ENCODE data around the gene AKR7A3.

GRCh38 chr1:19311503-19311930 lies 22.9 kb upstream of the AKR7A3 start:
- no peak for TF ChIP-seq CTCF (IDR thresholded peaks at IDR 0.05)
- TF ChIP-seq POLR2AphosphoS5 (IDR thresholded peaks at IDR 0.05), result no peak
- no peak for TF ChIP-seq POLR2A (IDR thresholded peaks at IDR 0.05)
